Measurements from ENCODE around the gene INTS1.

The INTS1 gene

DNA sequence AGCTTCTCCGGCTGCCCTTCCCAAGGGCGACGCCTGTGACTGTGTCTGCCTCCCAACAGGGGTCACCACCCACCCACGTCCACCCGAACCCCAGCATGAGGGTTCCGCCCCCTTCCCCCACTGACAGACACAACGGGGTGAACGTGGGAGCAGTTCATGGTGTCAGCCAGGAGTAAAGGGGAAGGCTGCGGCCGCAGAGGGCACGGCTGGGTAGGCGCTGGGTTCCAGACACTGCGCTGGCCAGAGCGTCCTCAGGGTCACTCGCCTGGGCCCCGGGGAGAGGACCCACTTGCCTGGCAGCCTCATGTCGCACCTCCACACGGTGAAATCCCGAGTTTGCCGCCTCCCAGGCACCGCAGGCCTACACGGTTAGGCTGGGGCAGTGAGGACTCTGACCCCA lies 21.1 kb downstream of the INTS1 start:
- in situ Hi-C loops (cut with MboI; ENCODE audit: low sequenced_read_pairs, unreplicated experiment), result no loop called here
- TF ChIP-seq, protein P1, sequence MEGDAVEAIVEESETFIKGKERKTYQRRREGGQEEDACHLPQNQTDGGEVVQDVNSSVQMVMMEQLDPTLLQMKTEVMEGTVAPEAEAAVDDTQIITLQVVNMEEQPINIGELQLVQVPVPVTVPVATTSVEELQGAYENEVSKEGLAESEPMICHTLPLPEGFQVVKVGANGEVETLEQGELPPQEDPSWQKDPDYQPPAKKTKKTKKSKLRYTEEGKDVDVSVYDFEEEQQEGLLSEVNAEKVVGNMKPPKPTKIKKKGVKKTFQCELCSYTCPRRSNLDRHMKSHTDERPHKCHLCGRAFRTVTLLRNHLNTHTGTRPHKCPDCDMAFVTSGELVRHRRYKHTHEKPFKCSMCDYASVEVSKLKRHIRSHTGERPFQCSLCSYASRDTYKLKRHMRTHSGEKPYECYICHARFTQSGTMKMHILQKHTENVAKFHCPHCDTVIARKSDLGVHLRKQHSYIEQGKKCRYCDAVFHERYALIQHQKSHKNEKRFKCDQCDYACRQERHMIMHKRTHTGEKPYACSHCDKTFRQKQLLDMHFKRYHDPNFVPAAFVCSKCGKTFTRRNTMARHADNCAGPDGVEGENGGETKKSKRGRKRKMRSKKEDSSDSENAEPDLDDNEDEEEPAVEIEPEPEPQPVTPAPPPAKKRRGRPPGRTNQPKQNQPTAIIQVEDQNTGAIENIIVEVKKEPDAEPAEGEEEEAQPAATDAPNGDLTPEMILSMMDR (IDR thresholded peaks at IDR 0.05; ENCODE audit: borderline replicate concordance, control extremely low read depth, extremely low read depth, insufficient read depth, missing control alignments), result no peak
- DNase-seq (ENCODE audit: low spot score), result no peak

DNA sequence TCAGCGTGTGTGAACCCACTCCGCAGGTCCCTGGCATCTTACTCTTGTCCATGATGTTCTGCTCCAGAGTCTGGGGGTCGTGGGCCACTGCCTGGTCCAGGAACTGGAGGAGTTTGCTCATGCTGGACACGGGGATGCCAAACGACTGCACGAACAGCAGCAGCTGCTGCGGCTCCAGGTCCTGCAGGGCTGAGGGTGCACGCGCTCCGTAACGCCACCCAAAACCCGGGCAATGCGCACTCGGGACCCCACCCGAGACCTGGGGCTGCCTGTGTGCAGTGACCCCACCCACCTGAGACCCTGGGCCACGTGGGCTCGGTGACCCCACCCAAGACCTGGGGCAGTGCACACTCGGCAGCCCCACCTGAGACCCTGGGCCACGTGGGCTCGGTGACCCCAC lies 22.9 kb downstream of the INTS1 start:
- DNase-seq (ENCODE audit: low spot score), result no peak
- in situ Hi-C loops (cut with MboI; ENCODE audit: low sequenced_read_pairs, unreplicated experiment), result no loop called here
- TF ChIP-seq, protein P1 (IDR thresholded peaks at IDR 0.05; ENCODE audit: borderline replicate concordance, control extremely low read depth, extremely low read depth, insufficient read depth, missing control alignments), result no peak

DNA sequence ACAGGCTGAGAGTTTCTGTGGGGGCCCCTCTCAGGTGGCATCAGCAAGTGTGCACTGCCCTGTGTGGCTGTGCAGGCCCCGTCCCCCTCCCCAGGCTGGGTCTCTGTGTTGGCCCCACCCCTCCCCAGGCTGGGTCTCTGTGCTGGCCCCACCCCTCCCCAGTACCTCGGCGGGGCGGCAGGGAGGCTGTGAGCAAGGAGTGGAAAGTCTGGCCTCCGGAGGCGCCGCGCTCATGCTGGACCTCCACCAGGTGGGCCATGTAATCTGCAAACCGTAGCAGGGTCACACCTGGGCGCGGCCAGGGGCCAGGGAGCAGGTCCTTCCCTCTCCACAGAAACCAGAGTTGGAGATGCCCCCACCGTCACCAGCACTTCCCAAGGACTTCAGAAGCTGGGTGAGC lies 23.5 kb downstream of the INTS1 start:
- TF ChIP-seq, protein P1 (IDR thresholded peaks at IDR 0.05; ENCODE audit: borderline replicate concordance, control extremely low read depth, extremely low read depth, insufficient read depth, missing control alignments), result no peak
- in situ Hi-C loops (cut with MboI; ENCODE audit: low sequenced_read_pairs, unreplicated experiment), result no loop called here
- no peak for DNase-seq (ENCODE audit: low spot score)

DNA sequence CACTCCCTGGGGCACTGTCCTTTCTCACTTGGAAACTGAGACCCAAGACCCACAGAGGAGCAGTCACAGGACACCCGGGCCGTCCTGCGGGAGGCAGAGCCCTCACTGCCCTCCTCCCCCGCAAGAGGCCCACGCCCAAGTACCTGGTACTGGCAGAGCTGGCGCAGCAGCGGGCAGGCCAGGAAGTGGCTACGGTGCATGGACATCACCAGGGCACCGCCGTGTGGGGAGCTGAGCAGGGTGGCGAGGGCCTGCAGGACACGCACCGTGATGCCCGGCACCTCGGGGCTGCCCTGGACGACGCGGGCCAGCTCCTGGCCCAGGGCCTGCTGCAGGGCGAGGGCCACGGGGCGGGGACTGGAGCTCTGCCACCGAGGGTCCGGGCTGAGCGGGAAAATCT lies 24.9 kb downstream of the INTS1 start:
- in situ Hi-C loops (cut with MboI; ENCODE audit: low sequenced_read_pairs, unreplicated experiment), result no loop called here
- DNase-seq (ENCODE audit: low spot score), result no peak
- TF ChIP-seq, protein P1 (IDR thresholded peaks at IDR 0.05; ENCODE audit: borderline replicate concordance, control extremely low read depth, extremely low read depth, insufficient read depth, missing control alignments), result no peak

DNA sequence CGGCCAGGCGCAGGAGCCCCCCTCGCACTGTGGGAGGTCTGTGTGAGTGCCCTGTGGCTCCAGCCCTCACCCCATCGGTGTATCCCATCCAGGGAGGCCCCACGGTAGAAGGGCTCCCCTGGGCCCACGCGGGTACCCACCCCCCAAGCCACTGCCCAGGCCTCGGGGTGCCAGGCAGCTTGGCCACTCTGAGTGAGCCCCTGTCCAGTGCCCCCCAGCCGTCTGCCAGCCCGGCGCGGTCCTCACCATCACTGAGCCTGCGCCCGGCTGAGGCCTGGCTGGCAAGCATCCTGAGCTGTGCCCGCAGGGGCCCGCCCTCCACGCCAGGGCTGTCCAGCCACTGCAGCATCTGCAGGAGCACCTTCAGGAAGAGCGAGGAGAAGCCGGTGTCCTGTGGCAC lies 25.7 kb downstream of the INTS1 start:
- DNase-seq (ENCODE audit: low spot score), result no peak
- TF ChIP-seq, protein P1 (IDR thresholded peaks at IDR 0.05; ENCODE audit: borderline replicate concordance, control extremely low read depth, extremely low read depth, insufficient read depth, missing control alignments), result no peak
- in situ Hi-C loops (cut with MboI; ENCODE audit: low sequenced_read_pairs, unreplicated experiment), result no loop called here

DNA sequence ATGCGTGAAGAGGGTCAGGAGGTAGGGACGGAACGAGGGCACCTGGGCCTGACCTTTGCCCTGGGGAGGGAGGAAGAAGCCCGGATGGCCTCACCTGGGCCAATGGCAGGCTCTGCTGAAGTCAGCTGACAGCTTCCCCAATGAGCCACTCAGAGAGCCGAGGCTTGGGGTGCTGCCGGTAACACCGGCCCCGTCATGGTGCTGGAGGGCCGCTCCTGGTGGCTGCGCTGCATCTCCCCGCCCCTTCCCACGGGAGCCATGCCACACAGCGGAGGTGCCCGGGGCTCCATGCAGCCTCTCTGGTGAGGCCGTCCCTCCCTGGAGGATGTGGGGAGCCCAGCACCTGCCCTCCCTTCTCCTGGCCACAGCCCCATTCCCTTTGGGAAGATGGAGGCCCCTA lies 27.3 kb downstream of the INTS1 start:
- in situ Hi-C loops (cut with MboI; ENCODE audit: low sequenced_read_pairs, unreplicated experiment), result no loop called here
- DNase-seq (ENCODE audit: low spot score), result no peak
- TF ChIP-seq, protein P1 (IDR thresholded peaks at IDR 0.05; ENCODE audit: borderline replicate concordance, control extremely low read depth, extremely low read depth, insufficient read depth, missing control alignments), result no peak

DNA sequence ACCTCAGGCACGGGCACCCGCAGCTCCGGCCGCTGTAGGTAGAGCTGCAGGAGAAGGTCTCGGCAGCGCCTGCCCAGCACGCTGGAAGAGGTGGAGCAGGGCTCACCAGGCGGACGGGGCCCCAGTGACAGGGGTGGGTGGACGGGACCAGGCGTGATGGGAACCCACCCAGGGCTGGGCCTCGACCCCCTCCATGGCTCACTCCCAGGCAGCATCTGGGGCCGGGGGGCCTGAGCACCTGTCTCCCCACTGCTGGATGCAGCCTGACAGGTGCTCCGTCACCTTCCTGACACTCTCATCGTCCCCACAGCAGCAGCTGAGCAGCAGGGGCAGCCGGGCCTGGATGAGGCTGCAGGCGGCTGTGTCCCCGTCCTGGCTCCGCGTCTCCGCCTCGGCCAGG lies 28.2 kb downstream of the INTS1 start:
- DNase-seq (ENCODE audit: low spot score), result no peak
- TF ChIP-seq, protein P1 (IDR thresholded peaks at IDR 0.05; ENCODE audit: borderline replicate concordance, control extremely low read depth, extremely low read depth, insufficient read depth, missing control alignments), result no peak
- in situ Hi-C loops (cut with MboI; ENCODE audit: low sequenced_read_pairs, unreplicated experiment), result no loop called here

Measured in GM13976 (cell line).